ENCODE data around the gene PTPRJ.
A peak's percentile ranks its signal among the peaks of the same experiment; 100 is the strongest.

PTPRJ gene

DNA sequence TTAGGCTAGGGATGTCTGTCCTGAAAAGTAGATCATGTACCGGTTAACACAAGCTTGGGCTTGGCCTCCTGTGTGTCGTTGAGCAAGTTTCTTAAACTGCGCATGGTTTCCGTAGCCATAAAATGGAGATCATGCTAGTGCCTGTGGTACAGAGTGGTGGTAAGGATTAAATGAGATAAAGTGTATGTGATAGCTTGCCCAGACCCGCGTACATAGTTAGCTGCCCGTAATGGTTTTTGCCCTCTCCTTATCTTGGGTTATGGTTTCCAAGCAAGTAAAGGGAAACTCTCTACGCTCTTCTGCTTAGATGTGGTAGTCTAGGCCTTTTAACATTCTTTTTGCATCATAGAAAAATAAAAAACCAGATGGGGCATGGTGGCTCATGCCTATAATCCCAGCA is 11.0 kb upstream of the PTPRJ start:
- no peak for DNase-seq (ENCODE audit: low spot score)

DNA sequence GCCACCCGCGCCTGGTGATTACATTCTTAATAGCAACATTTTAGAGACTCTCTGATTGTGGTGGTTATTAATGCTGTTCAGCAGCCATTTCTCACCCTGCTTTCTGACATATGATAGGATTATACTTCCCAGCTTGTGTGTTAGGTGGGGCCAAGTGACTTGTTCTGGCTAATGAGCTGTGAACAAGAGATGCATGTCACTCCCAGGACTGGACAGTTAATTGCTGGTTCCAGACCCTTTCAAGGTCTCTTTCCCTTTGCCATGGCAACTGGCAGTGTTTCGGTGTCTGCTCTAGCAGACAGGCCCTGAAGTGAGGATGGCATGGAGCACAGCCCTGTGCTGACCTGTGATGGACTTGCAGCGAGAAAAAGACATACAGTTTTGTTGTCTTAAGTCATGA is 8.9 kb upstream of the PTPRJ start:
- no peak for DNase-seq (ENCODE audit: low spot score)

DNA sequence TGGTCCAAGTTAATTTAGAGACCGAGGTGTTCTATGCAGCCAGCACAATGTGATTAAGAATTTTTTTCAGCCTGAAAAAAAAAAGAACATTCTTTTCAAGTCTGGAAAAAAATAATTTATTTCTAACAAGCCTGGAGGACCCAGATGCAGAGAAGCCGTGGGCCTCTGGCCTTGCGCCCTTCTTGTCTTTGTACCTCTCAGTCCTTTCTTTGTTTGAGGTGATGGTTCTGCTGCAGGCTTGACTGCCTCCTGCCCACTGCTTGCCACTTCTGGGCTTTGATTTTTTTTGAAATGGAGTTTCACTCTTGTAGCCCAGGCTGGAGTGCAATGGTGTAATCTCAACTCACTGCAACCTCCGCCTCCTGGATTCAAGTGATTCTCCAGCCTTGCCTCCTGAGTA is 7.2 kb upstream of the PTPRJ start:
- DNase-seq (ENCODE audit: low spot score) = no peak

DNA sequence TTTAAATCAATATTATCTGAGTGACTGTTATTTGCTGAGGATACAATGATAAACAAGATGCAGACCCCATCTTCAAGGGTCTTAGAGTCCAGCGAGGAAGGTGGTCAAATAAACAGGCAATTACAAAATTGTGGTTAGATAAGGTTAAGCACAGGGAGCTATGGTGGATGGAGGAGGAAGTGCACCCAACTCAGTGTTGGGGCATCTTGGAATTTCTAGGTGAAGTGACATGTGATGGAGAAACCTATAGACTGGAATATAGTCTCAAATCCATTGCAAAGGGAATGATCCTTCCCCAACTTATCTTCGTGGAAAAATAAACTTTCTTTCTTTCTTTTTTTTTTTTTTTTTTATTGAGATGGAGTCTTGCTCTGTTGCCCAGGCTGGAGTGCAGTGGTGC is 3.4 kb upstream of the PTPRJ start:
- no peak for DNase-seq (ENCODE audit: low spot score)

GRCh38 chr11:47977623-47978022 is 2.7 kb upstream of the PTPRJ start:
- no peak for DNase-seq (ENCODE audit: low spot score)

DNA sequence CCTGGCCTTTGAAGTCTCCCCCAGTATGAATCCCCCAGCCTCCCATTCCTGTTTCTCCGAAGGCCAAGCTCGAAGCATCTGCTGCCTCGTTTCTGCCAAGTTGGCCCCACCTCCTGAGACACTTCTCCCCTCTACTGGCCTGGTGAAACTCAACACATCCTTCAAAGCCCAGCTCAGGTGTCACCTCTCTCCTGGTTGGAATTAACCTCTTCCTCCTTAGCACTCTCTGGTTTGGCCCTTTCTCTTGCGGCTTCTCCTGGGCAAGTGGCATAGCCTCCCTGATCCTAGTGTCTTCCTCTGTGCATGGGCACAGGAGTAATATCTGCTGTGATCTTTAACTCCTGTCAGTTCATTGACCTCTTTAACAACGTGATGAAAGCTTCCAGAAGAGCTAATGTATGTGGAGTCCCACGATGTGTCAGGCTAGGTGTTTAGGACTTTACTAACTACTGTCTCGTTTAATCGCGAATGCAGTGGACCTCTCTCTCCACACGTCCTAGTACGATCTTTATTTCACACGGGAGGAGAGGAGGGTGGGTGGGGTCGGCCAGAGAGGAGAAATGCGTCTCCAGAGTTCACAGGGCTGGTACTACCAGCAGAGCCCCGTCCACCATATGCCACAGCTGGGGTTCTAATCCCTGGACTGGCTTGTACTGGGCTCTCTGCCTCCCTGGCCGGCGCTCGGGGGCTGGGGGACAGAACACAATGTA is 826 bp upstream of the PTPRJ start:
- DNase-seq (ENCODE audit: low spot score) = no peak

- no peak for DNase-seq (ENCODE audit: low spot score)
These were observed 705 bp downstream of the PTPRJ start for GRCh38 chr11:47980907-47981621.

DNA sequence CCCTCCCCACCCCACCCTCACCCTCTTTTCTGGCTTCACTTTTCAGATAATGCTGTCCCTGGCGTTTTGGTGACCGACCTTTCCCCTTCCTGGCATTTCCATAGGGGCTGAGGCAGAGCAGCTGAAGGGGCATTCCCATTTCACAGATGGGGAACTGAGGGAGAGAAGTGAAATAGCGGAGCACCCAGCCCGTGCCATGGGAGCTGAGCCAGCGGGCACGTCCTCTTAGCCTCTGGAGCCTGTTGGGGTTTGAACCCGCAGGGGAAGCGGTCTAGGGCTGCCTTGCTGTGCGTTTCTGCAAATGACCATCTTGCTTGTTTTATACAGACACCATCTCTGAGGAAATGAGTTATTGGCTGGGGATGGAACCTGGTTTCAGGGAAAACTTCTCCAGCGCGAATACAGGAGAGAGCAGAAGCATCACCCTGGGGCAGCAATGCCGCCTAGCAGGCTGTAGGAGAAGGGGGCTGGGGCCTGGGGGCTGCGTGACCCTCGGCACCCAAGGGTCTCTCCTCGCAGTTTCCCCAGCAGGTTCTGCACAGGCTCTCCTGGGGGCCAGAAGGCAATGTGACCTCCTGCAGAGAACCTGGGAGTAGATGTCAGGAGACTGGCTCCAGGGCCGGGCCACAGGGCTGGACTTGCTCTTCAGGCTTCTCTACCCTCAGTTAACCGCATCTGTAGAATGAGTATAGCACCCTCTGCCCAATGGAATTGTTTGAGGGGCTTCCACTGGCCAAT is 1.5 kb downstream of the PTPRJ start:
- no peak for DNase-seq (ENCODE audit: low spot score)

DNA sequence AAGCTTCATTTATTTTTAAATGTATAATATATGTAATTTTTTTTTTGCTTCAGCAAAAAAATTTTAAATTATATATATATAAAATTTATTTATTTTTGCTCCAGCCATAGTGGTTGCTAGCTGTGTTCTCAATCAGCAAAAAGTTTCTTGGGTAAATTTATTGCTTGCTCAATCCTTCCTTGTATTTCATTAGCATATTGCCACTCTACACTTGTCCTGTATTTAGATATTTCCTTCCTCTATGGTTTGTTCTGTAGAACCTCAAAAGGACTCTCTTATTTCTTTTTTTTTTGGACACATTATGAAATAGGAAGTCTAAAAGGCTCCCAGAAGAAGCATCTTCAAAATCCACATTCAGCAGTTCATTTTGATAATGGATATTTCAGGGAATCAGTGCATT is 2.3 kb downstream of the PTPRJ start:
- DNase-seq (ENCODE audit: low spot score) = no peak

DNA sequence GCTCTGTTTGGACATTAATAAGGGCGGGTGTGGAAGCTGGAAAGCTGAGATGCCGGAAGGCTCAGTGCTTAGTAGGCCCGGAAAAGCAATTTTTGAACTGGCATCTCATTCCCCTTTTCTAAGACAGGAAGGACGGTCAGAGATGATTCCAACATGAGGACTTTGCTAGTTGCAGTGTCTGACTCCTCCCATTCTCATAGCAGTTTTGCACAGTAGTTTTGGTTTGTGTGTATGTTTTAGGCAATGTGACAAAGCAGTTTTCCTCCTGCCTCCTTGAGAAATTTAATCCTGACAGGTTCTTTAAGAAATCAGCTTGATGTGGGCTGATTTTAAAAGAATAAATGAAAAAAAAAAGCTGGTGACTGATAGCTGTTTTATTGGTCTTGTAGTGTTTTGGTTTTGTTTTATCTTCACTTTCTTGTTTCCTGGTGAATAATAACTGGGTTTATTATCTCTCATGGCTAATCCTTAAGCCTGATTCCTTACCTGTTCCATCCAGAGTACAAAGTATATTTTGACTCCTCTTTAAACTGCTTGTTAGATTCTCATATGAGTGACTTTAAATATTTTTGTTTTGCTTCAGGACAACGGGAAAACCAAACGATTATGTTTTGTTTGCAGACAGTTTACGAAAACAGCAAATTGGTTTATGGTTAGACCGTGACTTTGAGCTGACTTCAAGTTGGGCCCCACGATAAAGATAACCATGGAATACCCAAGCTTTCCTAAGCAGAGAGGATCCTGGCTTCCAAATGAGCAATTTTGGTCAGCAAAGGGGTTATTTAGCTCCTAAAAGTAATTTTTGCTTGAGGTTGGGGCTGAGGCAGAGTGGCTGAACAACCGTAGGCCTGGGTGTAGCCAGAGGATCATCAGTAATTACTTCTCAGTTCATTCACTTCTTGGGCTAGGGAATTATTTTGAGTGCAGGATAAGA is 3.4 kb downstream of the PTPRJ start:
- no peak for DNase-seq (ENCODE audit: low spot score)

DNA sequence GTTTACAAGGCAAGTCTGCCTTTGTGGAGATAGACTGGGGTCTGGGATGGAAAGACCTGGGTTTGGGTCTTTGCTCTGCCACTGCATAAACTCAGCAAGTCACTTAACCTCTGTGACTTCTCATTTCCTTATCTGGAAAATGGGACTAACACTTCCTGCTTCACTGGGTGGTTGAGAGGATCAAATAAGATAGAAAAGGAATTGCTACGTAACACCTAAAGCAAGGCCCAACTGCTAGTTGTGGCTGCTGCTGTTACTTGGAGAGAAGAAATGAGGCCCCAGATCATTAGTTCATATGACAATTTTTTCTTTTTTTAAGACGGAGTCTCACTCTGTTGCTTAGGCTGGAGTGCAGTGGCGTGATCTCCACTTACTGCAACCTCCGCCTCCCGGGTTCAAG is 5.9 kb downstream of the PTPRJ start:
- no peak for DNase-seq (ENCODE audit: low spot score)

GRCh38 chr11:47986742-47987141 is 6.4 kb downstream of the PTPRJ start:
- no peak for DNase-seq (ENCODE audit: low spot score)

DNA sequence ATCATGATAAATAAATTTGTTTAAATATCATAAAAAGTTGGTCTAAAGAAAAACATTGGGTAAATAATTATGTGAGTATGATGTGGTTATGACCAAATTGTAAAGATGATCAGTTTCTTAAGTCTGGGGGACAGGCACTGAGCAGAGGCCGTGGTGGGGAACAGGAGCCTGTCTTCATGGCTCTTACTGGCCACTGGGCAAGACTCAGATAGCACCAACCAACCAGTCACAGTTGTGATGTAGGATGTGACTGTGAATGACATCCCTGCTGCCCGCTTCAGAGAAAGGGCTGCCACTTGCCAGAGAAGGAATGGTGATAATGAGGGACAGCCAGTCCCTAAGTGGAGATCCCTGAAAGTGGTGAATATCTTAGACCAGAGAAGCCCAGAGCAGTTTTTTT is 7.0 kb downstream of the PTPRJ start:
- no peak for DNase-seq (ENCODE audit: low spot score)

- peak; percentile 71 for DNase-seq (ENCODE audit: low spot score)
These were observed 7.4 kb downstream of the PTPRJ start for GRCh38 chr11:47987781-47988180.

DNA sequence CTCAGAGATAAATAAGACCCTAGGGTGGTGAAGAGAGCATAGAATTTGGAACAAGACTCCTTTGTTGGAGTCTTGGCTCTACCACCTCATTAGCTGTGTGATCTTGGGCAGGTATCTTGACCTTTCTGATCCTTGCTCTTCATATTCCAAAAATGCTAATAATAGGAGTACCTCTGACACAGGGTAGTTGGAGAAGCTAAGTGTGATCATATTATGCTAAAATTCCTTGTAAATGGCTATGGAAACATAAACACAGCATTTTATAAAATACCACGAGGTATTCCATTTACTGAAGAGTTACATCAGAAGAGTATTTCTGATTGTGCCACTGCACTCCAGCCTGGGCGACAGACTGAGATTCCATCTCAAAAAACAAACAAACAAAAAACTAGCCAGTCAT is 9.4 kb downstream of the PTPRJ start:
- no peak for DNase-seq (ENCODE audit: low spot score)

GRCh38 chr11:47991266-47991830 is 11.0 kb downstream of the PTPRJ start:
- peak; percentile 30 for DNase-seq (ENCODE audit: low spot score)

GRCh38 chr11:47991894-47992293 is 11.5 kb downstream of the PTPRJ start:
- no peak for DNase-seq (ENCODE audit: low spot score)

DNA sequence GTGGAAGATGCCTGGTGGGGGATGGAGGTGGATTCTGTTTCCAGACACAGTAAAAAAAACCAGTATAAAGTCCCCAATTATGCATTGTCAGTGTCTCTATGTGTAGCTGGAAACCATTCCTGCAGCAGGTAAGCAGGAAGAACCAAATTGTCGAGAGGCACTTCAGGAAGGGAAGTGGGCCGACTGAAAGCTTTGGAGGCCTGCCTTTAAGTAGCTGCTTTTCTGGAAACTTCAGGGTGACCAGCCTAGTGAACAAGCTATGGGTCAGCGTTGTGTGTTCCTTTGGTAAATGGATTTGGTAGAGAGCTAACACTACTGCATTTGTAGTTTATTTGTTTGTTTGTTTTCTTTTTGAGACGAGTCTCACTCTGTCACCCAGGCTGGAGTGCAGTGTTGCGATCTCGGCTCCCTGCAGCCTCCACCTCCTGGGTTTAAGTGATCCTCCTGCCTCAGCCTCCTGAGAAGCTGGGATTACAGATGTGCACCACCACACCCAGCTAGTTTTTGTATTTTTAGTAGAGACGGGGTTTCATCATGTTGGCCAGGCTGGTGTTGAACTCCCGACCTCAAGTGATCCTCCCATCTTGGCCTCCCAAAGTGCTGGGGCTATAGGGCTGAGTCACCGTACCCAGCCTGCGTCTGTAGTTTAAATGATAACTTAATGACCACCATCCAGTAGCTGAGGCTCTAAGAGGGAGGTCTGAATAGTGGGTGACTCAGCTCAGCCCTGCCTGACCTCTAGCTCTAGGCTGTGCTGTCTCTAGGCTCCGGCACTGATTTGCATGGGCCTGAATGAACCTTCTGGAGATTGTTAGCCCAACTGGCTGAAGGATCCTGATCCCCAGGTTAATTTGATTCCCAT is 12.8 kb downstream of the PTPRJ start:
- DNase-seq (ENCODE audit: low spot score) = no peak

- DNase-seq (ENCODE audit: low spot score) = no peak
These were observed 14.1 kb downstream of the PTPRJ start for GRCh38 chr11:47994417-47994816.

GRCh38 chr11:47995360-47995769 is 15.0 kb downstream of the PTPRJ start:
- DNase-seq (ENCODE audit: low spot score) = no peak

Data from pons (tissue), 1 donor.